Duodenal mucosa (tissue), 2 donors: Measurements from ENCODE around the gene NCAPD3.
A peak's percentile ranks its signal among the peaks of the same experiment; 100 is the strongest.

Experiments
- H3K27ac ChIP-seq: one replicate; pipeline ENCODE4 v1.7.0; 2013; ENCODE audit warnings: low read depth, low read length
- H3K27me3 ChIP-seq, 2 donors: one replicate each; pipeline ENCODE4 v1.7.0; 2013; ENCODE audit warnings: low read length in 2 of 2, control low read depth in 1 of 2; ENCODE audit not compliant: insufficient read depth in 2 of 2, control insufficient read depth in 1 of 2
- H3K36me3 ChIP-seq, 2 donors: one replicate each; pipeline ENCODE4 v1.7.0; 2013; ENCODE audit warnings: low read length in 2 of 2, control low read depth in 1 of 2; ENCODE audit not compliant: insufficient read depth in 2 of 2, control insufficient read depth in 1 of 2
- H3K4me1 ChIP-seq, 2 donors: one replicate each; pipeline ENCODE4 v1.7.0; 2013; ENCODE audit warnings: low read length in 2 of 2, control low read depth in 1 of 2; ENCODE audit not compliant: insufficient read depth in 2 of 2, control insufficient read depth in 1 of 2
- H3K4me3 ChIP-seq, 2 donors: one replicate each; pipeline ENCODE4 v1.7.0; 2013; ENCODE audit warnings: low read length in 2 of 2, low read depth in 1 of 2
- H3K9ac ChIP-seq, 2 donors: one replicate each; pipeline ENCODE4 v1.7.0; 2013; ENCODE audit warnings: low read length in 2 of 2, low read depth in 1 of 2
- H3K9me3 ChIP-seq, 2 donors: one replicate each; pipeline ENCODE4 v1.7.0; 2013; ENCODE audit warnings: low read length in 2 of 2, control low read depth in 1 of 2; ENCODE audit not compliant: control insufficient read depth in 1 of 2

The NCAPD3 gene

DNA sequence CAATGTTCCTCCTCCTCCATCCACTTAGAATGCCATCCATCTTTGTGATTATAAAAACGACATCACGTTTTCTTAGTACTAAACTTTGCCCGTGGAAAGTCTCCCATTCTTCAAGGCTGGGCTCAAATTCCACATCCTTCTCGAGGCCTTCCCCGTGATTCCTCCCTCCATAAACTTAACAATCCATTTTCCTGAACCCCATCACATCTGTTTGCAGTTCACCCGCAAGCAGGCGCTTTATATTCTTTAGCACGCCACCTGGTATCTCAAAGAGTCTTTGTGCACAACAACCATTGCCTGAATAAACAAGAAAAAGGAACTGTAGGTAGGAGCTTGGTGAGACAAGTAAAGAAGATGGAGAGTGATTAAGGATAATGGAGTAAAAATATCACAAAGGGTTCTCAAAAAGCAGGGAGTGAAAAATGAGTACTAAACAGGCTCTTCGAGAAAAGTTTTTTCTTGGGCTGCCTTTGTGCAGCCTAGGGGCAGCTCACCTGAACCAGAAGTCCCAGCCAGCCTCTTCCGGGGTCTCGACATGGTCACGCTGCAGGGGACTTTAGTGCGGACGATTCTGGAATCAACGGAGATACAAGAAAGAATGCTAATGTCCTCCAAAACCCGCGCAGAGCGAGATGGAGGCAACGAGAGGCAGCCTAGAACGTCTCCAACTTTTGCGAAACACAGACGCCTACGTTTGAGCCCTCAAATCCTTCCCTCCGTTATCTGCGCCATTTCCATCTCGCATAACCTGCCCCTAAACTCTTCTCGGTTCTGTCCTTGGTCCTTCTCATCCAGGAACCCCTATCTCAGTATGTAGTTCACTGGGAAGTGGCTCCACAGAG, 28.8 kb upstream of the NCAPD3 start:
- Histone ChIP-seq H3K9me3 (no peaks in the 10 kb centered on the region), H3K27me3 (no peaks in the 10 kb centered on the region), H3K9ac (peak overlapping the region; percentile 85 to 89), H3K27ac (no peak overlapping the region), H3K4me1 (peaks cover 11 to 22% of the 10 kb centered on the region in 2 donors), H3K36me3 (peaks cover 12 to 37% of the 10 kb centered on the region in 2 donors), H3K4me3 (peak overlapping the region; percentile 93 to 100)

DNA sequence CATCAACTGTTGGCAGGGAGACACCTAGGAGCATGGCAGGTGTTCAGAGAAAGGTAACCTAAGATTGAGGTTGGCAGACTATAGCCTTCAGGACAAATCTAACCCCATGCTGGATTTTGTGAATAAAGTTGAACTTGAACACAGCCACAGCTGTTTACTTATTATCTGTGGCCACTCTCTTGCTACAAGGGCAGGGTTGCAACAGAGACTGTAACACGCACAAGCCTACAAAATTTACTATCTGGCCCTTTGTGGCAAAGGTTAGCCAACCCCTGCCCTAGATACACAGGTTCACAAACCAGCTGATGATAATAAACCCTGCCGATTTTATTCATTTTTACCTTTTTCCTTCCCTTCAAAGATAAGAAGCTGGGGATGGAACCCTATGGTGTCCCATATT, 26.9 kb upstream of the NCAPD3 start:
- Histone ChIP-seq H3K36me3 (peaks cover 17 to 52% of the 10 kb centered on the region in 2 donors), H3K4me1 (peaks cover 11 to 22% of the 10 kb centered on the region in 2 donors), H3K9me3 (no peaks in the 10 kb centered on the region), H3K27me3 (no peaks in the 10 kb centered on the region), H3K27ac (no peak overlapping the region), H3K9ac (no peak overlapping the region), H3K4me3 (no peak overlapping the region)

DNA sequence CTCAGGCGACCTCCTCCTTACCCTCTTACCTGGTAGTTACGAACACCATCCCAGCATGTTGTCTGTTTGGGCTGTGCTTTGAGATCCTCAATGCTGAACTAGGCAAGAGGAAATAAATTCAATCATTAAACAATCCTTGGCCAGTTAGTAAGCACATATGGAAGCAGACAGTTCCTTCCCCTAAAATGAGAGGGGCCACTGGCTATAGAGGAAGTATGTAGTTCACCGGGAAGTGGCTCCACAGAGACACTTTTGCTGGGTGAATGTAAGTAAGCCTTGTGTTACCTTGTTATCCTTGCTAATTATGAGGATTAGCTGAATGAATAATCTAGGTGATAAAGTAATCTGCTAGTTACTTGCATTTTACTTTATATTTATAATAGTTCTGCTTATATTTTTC, 26.5 kb upstream of the NCAPD3 start:
- H3K4me1 ChIP-seq = peaks cover 11 to 22% of the 10 kb centered on the region in 2 donors
- no peak overlapping the region for H3K4me3 ChIP-seq
- H3K27me3 ChIP-seq = no peaks in the 10 kb centered on the region
- H3K27ac ChIP-seq = no peak overlapping the region
- H3K9me3 ChIP-seq = no peaks in the 10 kb centered on the region
- no peak overlapping the region for H3K9ac ChIP-seq
- H3K36me3 ChIP-seq = peaks cover 17 to 56% of the 10 kb centered on the region in 2 donors

DNA sequence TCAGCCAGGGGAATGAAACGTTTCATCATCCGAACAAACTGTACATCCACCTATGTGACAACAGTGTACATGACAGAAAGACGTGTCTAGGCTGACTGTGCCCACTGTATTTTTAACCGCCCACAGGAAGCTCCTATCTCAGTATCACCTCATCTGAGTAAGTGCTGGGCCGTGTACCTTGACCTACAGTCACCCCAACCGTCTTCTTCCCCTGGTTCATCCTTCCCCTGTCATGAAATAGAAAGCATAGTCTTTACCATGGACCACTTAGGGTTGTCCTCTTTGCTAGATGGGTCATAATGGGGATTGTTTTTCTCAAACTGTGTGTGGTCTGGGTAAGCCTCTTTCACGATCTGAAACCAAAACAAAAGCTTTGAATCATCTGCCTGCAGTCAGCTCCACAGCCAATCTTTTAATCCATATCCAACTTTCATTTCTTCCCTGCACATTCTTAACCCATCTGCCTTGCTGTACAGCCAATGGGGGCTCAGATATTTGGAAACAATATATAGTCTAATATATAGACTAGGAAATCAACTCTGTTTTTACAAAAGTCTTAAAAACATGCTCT, 25.2 kb upstream of the NCAPD3 start:
- Histone ChIP-seq H3K9ac (no peak overlapping the region), H3K36me3 (peaks cover 24 to 69% of the 10 kb centered on the region in 2 donors), H3K4me3 (no peak overlapping the region), H3K27ac (no peak overlapping the region), H3K4me1 (peaks cover 7 to 13% of the 10 kb centered on the region in 2 donors), H3K27me3 (no peaks in the 10 kb centered on the region), H3K9me3 (no peaks in the 10 kb centered on the region)

DNA sequence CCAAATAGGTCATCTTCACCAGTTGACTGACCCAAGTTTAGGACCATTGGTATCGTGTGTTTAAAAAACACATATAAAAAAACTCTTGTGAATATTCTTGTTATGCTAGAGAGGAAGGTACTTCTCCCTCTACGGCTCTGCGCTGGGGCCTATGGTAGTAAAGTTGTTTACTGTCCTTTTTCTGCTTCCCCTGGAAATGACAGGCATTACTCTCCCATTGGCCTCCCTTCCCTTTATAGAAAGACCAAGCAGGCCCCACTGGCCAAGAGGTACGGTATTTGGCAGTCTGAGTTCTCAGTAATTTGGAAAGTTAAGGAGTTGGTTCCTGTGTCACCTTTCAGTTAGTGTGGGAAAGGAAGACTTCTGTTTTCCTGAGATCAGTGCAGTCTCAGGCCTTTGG, 22.9 kb upstream of the NCAPD3 start:
- peaks cover 0 to 2% of the 10 kb centered on the region in 2 donors for H3K4me1 ChIP-seq
- H3K4me3 ChIP-seq = no peak overlapping the region
- H3K36me3 ChIP-seq = peaks cover 45 to 92% of the 10 kb centered on the region in 2 donors
- H3K9ac ChIP-seq = no peak overlapping the region
- H3K27ac ChIP-seq = no peak overlapping the region
- H3K27me3 ChIP-seq = no peaks in the 10 kb centered on the region
- H3K9me3 ChIP-seq = no peaks in the 10 kb centered on the region

DNA sequence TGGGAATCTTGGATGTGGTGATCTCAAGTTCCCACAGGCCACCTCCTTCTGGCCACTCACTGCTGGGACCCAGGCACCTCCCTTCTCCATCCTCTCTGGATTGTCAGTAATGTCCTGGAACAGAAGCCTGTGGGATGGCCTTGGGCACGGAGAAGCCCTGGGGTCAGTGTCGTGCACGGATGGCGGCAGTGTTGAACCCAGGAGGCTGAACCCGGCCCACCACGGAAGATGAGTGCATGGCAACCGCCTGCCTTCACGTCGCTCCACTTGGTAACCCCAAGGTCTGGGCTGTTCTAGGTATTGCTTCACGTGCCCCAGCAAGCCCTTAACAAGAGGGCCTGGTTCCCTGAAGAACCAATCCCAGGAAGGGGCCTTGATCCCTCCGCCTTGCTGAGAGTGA, 22.3 kb upstream of the NCAPD3 start:
- Histone ChIP-seq H3K9me3 (no peaks in the 10 kb centered on the region), H3K9ac (no peak overlapping the region), H3K4me3 (no peak overlapping the region), H3K36me3 (peaks cover 51 to 96% of the 10 kb centered on the region in 2 donors), H3K27me3 (no peaks in the 10 kb centered on the region), H3K27ac (no peak overlapping the region), H3K4me1 (no peaks in the 10 kb centered on the region)

DNA sequence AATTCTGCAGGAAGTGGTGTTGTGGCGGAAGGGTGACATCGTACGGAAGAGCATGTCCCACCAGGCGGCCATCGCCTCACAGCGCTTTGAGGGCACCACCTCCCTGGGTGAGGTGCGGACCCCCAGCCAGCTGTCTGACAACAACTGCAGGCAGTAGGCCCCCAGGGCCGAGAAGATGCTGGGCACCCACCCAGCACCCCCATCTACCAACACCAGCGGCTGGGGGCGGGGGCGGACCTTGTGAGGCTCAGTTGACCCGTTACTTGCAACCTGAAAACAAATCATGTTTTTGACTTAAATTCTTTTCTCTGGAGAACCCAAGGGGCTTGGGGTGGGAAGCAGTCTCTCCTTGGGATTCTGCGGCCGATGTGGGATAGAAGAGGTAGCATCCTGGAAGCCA, 21.7 kb upstream of the NCAPD3 start:
- Histone ChIP-seq H3K36me3 (peaks cover 51 to 94% of the 10 kb centered on the region in 2 donors), H3K4me1 (no peaks in the 10 kb centered on the region)

DNA sequence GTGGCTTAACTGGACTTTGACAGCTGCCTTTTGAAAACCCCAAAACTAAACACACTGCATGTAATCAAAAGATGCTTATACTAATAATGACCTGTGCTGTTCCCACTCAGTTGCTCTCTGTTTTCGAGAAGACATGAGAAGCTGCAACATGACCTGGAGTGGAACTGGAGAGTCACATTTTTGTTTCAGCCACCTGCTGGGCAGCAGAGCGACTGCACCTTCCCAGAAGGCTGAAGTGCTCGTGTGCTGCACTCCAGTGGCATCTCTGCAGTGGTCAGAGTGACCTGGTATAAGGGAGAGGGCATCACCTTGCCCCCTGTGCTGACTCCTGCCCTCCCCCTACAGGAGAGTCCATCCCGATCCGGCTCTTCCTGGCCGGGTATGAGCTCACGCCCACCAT, 20.8 kb upstream of the NCAPD3 start:
- Histone ChIP-seq H3K36me3 (peaks cover 57 to 94% of the 10 kb centered on the region in 2 donors), H3K27ac (no peak overlapping the region), H3K4me1 (no peaks in the 10 kb centered on the region), H3K27me3 (no peaks in the 10 kb centered on the region), H3K4me3 (no peak overlapping the region), H3K9ac (no peak overlapping the region), H3K9me3 (no peaks in the 10 kb centered on the region)

More for the DNA sequence above, 21.7 kb upstream of the NCAPD3 start:
- H3K9me3 ChIP-seq = no peaks in the 10 kb centered on the region
- H3K4me3 ChIP-seq = no peak overlapping the region
- H3K27me3 ChIP-seq = no peaks in the 10 kb centered on the region
- no peak overlapping the region for H3K9ac ChIP-seq
- H3K27ac ChIP-seq = no peak overlapping the region

DNA sequence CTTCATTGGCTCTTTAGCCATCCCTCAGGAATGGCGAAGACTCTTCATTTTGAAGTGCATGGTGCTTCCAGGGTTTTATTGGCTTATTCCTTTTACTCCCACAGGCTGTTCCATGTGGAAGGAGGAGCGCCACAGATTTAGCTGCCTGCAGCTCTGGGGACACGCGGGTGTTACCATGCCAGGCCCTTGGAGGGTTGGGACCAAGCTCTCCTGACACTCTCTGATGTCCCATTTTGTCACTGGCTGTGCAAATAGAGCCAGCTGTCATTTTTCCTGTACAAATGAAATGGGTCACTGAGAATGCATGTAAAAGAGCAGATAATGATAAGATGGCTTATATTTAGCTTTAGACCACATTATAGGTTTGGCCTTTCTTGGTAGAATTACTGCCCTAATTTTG, 20.1 kb upstream of the NCAPD3 start:
- no peak overlapping the region for H3K27ac ChIP-seq
- H3K4me3 ChIP-seq = no peak overlapping the region
- H3K9ac ChIP-seq = no peak overlapping the region
- H3K4me1 ChIP-seq = no peaks in the 10 kb centered on the region
- H3K36me3 ChIP-seq = peaks cover 59 to 97% of the 10 kb centered on the region in 2 donors
- no peaks in the 10 kb centered on the region for H3K9me3 ChIP-seq
- H3K27me3 ChIP-seq = no peaks in the 10 kb centered on the region

DNA sequence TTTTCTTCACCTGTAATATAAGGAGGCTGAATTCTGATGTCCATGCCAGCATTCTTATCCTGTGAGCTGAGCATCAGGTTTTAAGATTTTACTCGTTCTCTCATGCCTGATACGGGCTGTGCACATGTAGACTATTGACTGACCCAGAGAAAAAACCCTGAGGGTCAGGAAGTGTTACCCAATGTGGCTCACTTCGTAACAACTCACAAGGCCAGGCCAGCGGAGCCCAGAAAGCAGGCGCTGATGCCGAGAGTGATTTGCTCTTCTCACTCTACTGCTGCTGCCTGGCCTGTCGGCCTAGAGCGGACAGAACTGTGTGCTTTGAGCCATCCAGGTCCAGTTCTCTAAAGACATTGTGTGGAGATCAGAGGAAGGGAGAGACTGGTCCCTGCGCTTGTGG, 18.6 kb upstream of the NCAPD3 start:
- Histone ChIP-seq H3K9ac (no peak overlapping the region), H3K4me1 (no peaks in the 10 kb centered on the region), H3K4me3 (no peak overlapping the region), H3K36me3 (peaks cover 51 to 86% of the 10 kb centered on the region in 2 donors), H3K27me3 (no peaks in the 10 kb centered on the region), H3K27ac (no peak overlapping the region), H3K9me3 (no peaks in the 10 kb centered on the region)
